Transverse colon (tissue), 4 donors: ENCODE data around the gene SIM2. TPM values are rescaled to one million over a fixed set of nuclear protein-coding genes. Genes with fewer than 3 reads are reported as not detected.
"Not testable (repeated sequence)": the region's sequence is repeated elsewhere in the genome, so short reads cannot be mapped to it uniquely, and the experiment has no call there.

Experiments
- DNase-seq: peaks from one replicate; pipeline ENCODE4 v3.0.0-alpha.2; 2019
- H3K27ac ChIP-seq, 4 donors: fragments of 200-600 bp; sonication (generic); 2 replicates each; pipeline ENCODE4 v1.5.1; 2016 to 2018; ENCODE audit warnings: inconsistent platforms in 4 of 4
- H3K27me3 ChIP-seq: fragments of 200-600 bp; sonication (generic); 2 replicates; pipeline ENCODE4 v1.5.1; 2017; ENCODE audit warnings: inconsistent platforms
- H3K36me3 ChIP-seq, 4 donors: fragments of 200-600 bp; sonication (generic); 2 replicates each; pipeline ENCODE4 v1.5.1; 2017 to 2019; ENCODE audit warnings: inconsistent platforms in 4 of 4
- H3K4me1 ChIP-seq, 4 donors: fragments of 200-600 bp; sonication (generic); 2 replicates each; pipeline ENCODE4 v1.5.1; 2017 to 2020; ENCODE audit warnings: inconsistent platforms in 4 of 4
- H3K4me3 ChIP-seq, 4 donors: fragments of 200-600 bp; sonication (generic); 1 replicate in 1 of 4; 2 replicates in 3 of 4; pipeline versions ENCODE4 v1.5.1 to v1.6.1; 2017 to 2019; ENCODE audit warnings: inconsistent platforms in 4 of 4
- H3K9me3 ChIP-seq, 2 donors: fragments of 200-600 bp; sonication (generic); 2 replicates each; pipeline ENCODE4 v1.5.1; 2017 to 2019; ENCODE audit warnings: inconsistent platforms in 2 of 2
- EP300 ChIP-seq: sonication (generic); formaldehyde crosslinking; IDR thresholded peaks from one replicate; pipeline ENCODE4 v1.6.1; 2017; ENCODE audit warnings: antibody characterized with exemption, low read depth
- POLR2A ChIP-seq: fragments of 450-650 bp; IDR thresholded peaks from one replicate; pipeline ENCODE4 v1.6.1; 2016; ENCODE audit warnings: antibody characterized with exemption, mild to moderate bottlenecking, moderate library complexity
- POLR2AphosphoS5 ChIP-seq, 3 donors: sonication (generic); formaldehyde crosslinking; IDR thresholded peaks; one replicate each; pipeline ENCODE4 v1.6.1; 2016; ENCODE audit warnings: antibody characterized with exemption in 3 of 3
- WGBS, 2 donors: methylation state at CpG; one replicate each; pipeline ENCODE4 v1.1.5; 2018; ENCODE audit warnings: low coverage in 1 of 2; 5-methylcytosine and 5-hydroxymethylcytosine counted together
- in situ Hi-C, 4 donors: fragments of 200-750 bp; cut with MboI; loops; one replicate each; pipeline versions ENCODE4 v1.15.0 to v1.15.1; 2017; ENCODE audit warnings: low sequenced_read_pairs in 3 of 4, low pct_ligation_motif_present in 1 of 4, low pct_unique_long_range_greater_than_20kb in 1 of 4
- intact Hi-C: fragments of 100-400 bp; cut with DNase I; formaldehyde crosslinking; loops from one replicate; pipeline ENCODE4 v1.15.1; 2023; ENCODE audit warnings: low total_unique reads
- total RNA-seq, 4 donors: library from RNA; depleted of rRNA; stranded (reverse); fragments of >200 nt; gene quantifications; one replicate each; pipeline ENCODE4 v1.1.0, GENCODE V29; 2016
- TF ChIP-seq, protein P1 (sequence below), 5 experiments: fragments of 200-600 bp in 3 of 5; fragments of 450-650 bp in 2 of 5; sonication (generic) in 3 of 5; IDR thresholded peaks; 1 replicate in 2 of 5; 2 replicates in 3 of 5; pipeline ENCODE4 v1.5.1; 2016 to 2017; ENCODE audit warnings: antibody characterized with exemption in 5 of 5, inconsistent platforms in 3 of 5, mild to moderate bottlenecking in 2 of 5, moderate library complexity in 1 of 5

SIM2 gene, protein sequence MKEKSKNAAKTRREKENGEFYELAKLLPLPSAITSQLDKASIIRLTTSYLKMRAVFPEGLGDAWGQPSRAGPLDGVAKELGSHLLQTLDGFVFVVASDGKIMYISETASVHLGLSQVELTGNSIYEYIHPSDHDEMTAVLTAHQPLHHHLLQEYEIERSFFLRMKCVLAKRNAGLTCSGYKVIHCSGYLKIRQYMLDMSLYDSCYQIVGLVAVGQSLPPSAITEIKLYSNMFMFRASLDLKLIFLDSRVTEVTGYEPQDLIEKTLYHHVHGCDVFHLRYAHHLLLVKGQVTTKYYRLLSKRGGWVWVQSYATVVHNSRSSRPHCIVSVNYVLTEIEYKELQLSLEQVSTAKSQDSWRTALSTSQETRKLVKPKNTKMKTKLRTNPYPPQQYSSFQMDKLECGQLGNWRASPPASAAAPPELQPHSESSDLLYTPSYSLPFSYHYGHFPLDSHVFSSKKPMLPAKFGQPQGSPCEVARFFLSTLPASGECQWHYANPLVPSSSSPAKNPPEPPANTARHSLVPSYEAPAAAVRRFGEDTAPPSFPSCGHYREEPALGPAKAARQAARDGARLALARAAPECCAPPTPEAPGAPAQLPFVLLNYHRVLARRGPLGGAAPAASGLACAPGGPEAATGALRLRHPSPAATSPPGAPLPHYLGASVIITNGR
- total RNA-seq: under 1 TPM in 1 of 4 donors, not detected in 3; 0.32 TPM

DNA sequence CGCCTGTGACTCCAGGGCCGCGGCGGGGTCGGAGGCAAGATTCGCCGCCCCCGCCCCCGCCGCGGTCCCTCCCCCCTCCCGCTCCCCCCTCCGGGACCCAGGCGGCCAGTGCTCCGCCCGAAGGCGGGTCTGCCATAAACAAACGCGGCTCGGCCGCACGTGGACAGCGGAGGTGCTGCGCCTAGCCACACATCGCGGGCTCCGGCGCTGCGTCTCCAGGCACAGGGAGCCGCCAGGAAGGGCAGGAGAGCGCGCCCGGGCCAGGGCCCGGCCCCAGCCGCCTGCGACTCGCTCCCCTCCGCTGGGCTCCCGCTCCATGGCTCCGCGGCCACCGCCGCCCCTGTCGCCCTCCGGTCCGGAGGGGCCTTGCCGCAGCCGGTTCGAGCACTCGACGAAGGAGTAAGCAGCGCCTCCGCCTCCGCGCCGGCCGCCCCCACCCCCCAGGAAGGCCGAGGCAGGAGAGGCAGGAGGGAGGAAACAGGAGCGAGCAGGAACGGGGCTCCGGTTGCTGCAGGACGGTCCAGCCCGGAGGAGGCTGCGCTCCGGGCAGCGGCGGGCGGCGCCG, at the start of gene SIM2:
Gene SIM2, plus strand, starts transcription at position 135 of the 565 bp plus-strand sequence. CDS start 632 bp downstream, outside the sequence.
- Histone ChIP-seq H3K9me3 (no peaks in the 10 kb centered on the region), H3K4me3 (peak within 1 kb of the TSS in 3 of 4 donors; percentile 22 to 47 (median 29)), H3K4me1 (peaks cover 20 to 49% (median 39%) of the 10 kb centered on the region in 4 donors), H3K36me3 (no peaks in the 10 kb centered on the region), H3K27me3 (peaks cover 100% of the 10 kb centered on the region), H3K27ac (no peak within 1 kb of the TSS)
- intact Hi-C loops (no loop called here), in situ Hi-C loops (no loop called here)
- WGBS, 2 donors: 18% methylated on average over 29 of the region's 70 CpGs; no CpG with 5 or more reads in 1 of the 2 donors
- DNase-seq: no peak
- TF ChIP-seq POLR2A: no peak
- TF ChIP-seq POLR2AphosphoS5 (IDR thresholded peaks at IDR 0.05): no peak
- TF ChIP-seq, protein P1, sequence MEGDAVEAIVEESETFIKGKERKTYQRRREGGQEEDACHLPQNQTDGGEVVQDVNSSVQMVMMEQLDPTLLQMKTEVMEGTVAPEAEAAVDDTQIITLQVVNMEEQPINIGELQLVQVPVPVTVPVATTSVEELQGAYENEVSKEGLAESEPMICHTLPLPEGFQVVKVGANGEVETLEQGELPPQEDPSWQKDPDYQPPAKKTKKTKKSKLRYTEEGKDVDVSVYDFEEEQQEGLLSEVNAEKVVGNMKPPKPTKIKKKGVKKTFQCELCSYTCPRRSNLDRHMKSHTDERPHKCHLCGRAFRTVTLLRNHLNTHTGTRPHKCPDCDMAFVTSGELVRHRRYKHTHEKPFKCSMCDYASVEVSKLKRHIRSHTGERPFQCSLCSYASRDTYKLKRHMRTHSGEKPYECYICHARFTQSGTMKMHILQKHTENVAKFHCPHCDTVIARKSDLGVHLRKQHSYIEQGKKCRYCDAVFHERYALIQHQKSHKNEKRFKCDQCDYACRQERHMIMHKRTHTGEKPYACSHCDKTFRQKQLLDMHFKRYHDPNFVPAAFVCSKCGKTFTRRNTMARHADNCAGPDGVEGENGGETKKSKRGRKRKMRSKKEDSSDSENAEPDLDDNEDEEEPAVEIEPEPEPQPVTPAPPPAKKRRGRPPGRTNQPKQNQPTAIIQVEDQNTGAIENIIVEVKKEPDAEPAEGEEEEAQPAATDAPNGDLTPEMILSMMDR (IDR thresholded peaks at IDR 0.05): no peak
- no peak for TF ChIP-seq EP300

DNA sequence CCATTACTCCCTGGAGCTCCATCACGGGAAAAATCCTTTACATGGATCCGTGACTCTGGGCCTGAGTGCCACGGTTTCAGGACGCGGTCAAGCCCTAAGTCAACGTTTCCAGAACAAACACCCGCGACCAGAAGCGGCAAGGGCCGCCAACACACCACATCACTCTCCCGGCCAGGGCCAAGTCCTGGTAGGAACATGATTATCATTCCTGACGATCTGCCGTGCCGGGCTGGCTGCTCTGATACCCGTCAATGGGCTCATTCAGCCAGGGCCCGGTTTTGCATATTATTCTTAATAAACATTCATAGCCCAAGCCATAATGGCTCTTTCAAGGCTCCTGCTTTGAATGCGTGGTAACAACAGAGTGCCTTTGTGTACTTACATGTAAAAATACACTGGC, 44.6 kb upstream of the SIM2 start:
- H3K4me3 ChIP-seq: no peak overlapping the region
- no peaks in the 10 kb centered on the region for H3K4me1 ChIP-seq
- 72 to 76% methylated on average over 5 to 17 of the region's 17 CpGs for WGBS, 2 donors
- in situ Hi-C loops (no loop called here), intact Hi-C loops (no loop called here)
- H3K9me3 ChIP-seq: no peaks in the 10 kb centered on the region
- no peak for DNase-seq
- H3K36me3 ChIP-seq: no peaks in the 10 kb centered on the region
- no peak overlapping the region for H3K27ac ChIP-seq
- peaks cover 90% of the 10 kb centered on the region for H3K27me3 ChIP-seq
- TF ChIP-seq, protein P1 (IDR thresholded peaks at IDR 0.05): no peak
- no peak for TF ChIP-seq POLR2A
- TF ChIP-seq EP300: no peak
- no peak for TF ChIP-seq POLR2AphosphoS5 (IDR thresholded peaks at IDR 0.05)

DNA sequence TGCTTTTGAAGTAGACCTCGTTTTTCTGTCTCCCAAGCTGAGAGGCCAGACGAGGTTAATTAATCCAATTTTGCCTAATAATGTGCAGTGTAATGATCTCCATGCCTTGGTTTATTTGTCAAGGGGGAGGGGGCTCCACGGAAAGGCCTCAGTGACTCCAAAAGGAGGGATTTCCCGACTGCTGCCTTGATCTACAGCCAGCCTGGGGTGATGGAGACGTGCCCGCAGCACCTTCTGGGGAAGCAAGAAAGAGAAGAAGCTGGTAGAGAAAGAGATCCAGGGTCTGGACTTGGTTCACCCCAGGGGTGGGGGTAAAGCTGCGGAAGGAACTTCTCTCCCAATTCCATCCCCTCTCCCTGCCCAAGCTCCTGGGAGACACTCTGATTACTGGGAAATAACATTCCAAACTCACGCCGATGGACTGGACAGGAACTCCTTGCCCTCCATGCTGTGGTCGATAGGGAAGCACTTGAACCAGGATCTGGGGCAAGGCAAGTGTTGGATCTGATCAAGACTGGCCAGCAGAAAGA, 44.1 kb upstream of the SIM2 start:
- intact Hi-C loops: no loop called here
- no peaks in the 10 kb centered on the region for H3K9me3 ChIP-seq
- H3K27me3 ChIP-seq: peaks cover 93% of the 10 kb centered on the region
- in situ Hi-C loops: no loop called here
- H3K4me1 ChIP-seq: no peaks in the 10 kb centered on the region
- WGBS, 2 donors: 39 to 68% methylated on average over 3 to 10 of the region's 10 CpGs
- TF ChIP-seq POLR2AphosphoS5 (IDR thresholded peaks at IDR 0.05) (no peak), EP300 (no peak), POLR2A (no peak)
- TF ChIP-seq, protein P1 (IDR thresholded peaks at IDR 0.05): no peak
- no peak overlapping the region for H3K27ac ChIP-seq
- no peak overlapping the region for H3K4me3 ChIP-seq
- DNase-seq: no peak
- no peaks in the 10 kb centered on the region for H3K36me3 ChIP-seq

DNA sequence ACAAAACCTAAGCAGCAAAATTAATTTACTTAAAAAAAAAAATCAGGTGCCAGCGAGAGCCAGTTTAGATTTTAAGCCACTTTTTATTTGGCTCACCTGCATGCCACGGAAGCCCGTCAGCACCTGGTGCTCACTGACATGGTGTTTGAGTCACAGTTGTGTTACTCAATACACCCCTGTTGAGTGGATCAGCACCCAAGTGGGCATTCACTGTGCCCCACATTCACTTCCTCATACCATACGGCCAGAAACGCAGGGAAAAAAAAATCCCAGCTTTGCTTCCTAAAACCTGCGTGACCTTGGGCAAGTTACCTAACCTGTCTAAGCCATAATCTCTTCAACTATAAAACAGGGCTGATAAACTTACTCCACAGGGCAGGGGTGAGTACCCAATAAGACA, 42.8 kb upstream of the SIM2 start:
- intact Hi-C loops (no loop called here), in situ Hi-C loops (no loop called here)
- no peaks in the 10 kb centered on the region for H3K9me3 ChIP-seq
- no peaks in the 10 kb centered on the region for H3K36me3 ChIP-seq
- H3K27ac ChIP-seq: no peak overlapping the region
- no peaks in the 10 kb centered on the region for H3K4me1 ChIP-seq
- no peak for DNase-seq
- H3K4me3 ChIP-seq: no peak overlapping the region
- H3K27me3 ChIP-seq: peaks cover 92% of the 10 kb centered on the region
- WGBS, 2 donors: 32 to 50% methylated on average over 4 to 6 of the region's 6 CpGs
- TF ChIP-seq POLR2A: no peak
- TF ChIP-seq, protein P1 (IDR thresholded peaks at IDR 0.05): no peak
- no peak for TF ChIP-seq POLR2AphosphoS5 (IDR thresholded peaks at IDR 0.05)
- no peak for TF ChIP-seq EP300

DNA sequence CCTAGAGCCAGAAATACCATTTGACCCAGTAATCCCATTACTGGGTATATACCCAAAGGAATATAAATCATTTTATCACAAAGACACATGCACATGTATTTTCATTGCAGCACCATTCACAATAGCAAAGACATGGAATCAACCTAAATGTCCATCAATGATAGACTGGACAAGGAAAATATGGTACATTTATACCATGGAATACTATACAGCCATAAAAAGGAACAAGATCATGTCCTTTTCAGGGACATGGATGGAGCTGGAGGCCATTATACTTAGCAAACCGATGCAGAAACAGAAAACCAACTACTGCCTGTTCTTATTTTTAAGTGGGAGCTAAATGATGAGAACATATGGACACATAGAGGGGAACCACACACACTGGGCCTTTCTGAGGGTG, 41.6 kb upstream of the SIM2 start:
- in situ Hi-C loops, H3K9me3 ChIP-seq, intact Hi-C loops, H3K4me3 ChIP-seq, H3K4me1 ChIP-seq, H3K36me3 ChIP-seq, H3K27ac ChIP-seq, DNase-seq: not testable (repeated sequence)
- 44 to 54% methylated on average over 1 of the region's 1 CpG for WGBS, 2 donors
- H3K27me3 ChIP-seq: peaks cover 90% of the 10 kb centered on the region
